NCI-H1436 treated with DMSO at 0.1 percent for 48 hours (cell line): Measurements from ENCODE around the gene ACTBL2.
"Not testable (repeated sequence)": the region's sequence is repeated elsewhere in the genome, so short reads cannot be mapped to it uniquely, and the experiment has no call there.

Source experiments
- DNase-seq: peaks from one replicate; lab custom pipeline; 2025; lab: John Stamatoyannopoulos, UW

Gene ACTBL2

DNA sequence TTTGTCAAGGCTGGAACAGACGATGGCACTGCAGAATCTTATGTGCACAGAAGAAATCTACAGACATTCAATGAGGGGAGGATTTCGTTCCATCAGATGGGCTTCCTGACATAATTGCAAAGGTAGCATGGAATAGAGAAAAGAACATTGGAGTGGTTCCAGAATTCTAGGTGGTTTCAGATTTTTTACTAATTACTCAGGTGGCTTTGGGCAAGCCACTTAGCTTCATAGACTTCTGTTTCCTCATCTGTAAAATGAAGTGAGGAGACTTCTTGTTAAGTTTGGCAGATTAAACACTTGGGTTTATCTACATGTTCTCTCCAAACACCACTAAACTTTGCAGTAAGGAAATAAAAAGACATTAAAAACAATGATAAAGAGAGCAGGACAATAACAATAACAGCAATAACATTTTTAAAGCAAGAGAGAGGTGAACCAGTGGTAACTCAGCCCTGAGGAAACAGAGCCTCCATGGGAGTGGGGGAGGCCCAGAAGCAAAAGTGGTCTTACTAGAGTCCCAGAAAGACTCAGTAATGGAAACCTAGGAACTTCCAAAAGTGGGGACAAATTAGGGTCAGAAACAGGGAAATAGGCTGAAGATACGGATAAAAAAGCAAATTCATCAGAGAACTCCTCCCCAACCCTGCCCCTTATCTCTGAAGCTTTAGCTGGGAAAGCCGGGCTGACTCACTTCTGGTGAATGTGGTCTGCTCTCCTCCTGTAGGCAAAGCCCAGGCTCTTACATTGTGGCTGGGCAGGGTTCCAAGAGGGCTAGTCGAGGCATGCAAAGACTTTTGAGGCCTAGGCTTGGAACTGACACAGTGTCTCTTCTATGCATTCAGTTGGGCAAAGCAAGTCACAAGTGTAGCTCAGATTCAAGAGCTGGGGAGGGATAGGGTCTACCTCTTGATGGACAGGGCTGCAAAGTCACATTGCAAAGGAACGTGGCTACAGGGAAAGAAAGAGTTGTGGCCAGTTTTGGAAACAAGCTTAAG lies 11.8 kb upstream of the ACTBL2 start:
- peak; percentile 57 for DNase-seq

DNA sequence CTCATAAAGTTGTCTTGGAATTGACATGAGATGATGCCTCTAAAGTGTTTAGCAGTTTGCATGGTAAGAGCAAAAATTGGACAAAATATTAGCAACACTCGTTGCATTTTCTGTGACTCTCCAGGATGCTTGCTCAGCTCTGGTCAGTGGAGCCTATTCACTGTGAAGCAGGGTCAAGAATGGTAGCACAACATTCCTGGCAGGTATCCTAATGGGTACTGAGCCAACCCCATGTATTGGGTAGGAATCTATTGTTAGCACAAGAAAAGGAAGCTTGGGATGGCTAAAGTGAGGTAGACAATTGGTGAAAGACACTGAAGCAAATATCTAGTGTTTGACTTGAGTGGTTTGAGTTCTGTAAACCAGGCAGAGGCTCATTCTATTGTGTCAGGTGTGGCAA lies 10.4 kb upstream of the ACTBL2 start:
- DNase-seq, result no peak

DNA sequence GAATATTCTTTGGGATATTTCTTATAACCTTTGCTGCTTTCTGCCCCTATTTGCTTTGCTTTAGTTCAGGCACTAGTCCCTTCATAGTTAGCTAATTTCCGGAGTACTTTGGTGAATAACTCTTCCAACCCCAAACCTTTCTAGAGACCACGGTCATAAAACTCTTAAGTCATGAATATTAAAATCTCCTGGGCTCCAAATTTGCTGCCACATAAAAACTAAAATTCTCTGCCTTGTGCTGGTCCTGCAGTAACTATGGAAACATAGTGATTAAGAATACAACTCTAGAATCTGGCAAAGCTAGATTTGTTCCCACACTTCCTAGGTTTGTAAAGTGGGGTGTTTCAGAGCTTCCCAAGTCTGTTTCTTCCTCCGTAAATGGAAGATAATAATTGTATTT lies 10.0 kb upstream of the ACTBL2 start:
- DNase-seq, result no peak

DNA sequence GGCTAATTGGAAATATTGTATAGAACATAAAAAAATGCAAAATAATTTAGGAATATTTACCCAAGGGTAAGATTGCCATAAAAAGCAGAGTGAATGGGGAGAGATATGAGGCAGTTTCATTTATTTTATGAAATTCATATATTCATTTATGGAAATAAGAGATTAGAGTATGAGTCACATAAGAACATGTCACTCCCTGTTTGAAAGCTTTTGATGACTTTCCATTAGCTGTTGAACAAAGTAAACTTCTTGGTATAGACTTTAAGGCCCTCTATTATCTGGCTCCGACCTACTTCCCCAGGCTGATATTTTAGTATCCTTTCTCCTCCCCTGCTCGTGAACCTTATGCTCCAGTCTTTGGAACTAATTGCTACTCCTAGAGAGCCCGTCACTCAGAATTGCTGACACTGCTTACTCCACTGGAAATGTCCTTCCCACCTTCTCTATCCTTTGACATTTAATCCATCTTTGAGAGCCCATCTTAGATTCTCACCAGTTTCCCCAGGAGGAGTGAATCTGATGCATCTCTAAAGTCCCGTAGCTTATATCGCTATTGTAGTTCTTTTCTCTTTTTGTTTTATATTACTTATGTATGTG lies 8.9 kb upstream of the ACTBL2 start:
- DNase-seq, result no peak

DNA sequence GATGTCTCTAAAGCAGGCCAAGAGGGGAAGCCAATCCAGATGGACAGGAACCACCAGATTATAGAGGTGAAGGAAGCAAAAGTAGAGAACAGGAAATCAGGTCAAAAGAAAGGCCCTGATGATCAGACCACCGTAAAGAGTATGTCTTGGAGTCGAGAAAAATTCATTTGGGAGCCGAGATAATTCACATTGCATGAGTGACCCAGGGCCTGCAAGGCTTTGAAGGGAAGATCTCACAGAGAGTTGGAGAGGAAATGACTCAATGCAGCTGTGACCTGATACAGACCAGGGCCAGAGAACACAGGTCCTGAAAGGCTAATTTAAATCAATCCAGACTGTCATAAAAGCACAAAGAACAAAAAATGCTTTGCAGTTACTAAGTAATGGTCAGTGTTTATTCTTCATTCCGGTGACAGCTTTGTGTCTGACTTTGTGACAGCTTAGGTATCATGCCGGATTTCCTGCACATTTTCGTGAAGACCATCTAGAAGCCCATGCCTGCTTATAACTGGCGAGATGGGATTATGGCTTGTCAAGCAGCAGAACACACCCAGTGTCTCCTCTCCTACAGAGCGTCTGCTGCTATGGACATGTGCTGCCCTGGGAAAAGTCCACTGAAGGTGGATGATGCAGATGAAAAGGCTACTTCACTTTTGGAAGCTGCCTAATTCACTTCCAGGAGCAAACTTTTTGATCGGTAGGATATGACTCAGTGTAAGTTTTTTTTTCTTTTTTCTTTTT lies 5.8 kb upstream of the ACTBL2 start:
- DNase-seq, result no peak

DNA sequence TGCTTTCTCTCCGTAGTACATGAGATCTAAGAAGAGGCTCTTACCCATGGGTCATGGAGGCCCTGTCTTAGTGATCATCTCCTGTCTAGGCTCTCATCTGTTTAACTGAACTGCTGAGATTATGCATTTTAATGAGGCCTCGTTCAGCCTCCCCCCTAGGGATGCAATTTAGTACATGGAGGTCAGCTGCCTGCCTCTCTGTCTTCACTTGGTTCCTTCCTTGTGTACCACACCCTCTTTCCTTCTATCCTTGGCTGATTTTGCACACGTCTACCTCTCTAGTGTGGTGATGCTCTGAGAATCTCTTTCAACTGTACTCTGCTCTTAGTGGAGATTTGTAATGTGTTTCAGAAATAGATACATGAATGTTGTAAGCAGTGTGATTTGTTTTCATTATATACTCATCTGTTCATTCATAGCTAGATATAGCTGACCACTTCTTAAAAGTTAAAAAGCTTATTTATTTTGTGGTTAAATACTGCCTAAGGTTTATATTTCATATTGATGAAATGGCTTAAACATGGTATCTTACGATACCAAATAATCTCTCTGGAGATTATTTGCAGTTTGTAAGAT lies 3.5 kb upstream of the ACTBL2 start:
- DNase-seq, result no peak

DNA sequence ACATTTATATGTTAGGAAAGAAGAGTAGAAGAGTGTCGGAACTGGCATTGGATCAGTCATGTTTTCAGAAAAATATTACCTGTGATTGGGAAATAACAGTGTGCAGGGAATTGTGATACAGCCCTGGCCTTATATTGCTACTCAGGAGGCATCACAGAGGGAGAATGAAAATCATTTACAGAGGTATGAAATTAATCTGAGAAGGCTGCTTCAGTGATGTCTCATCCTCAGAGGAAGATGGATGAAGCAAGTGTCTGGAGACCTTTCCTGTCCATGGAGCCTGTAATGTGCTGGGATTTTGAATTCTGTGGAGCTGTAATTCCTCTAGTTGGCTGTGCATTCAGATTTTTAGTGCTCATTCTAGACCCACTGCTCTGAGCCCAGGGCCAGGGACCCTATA lies 3.8 kb downstream of the ACTBL2 start:
- no peak for DNase-seq

DNA sequence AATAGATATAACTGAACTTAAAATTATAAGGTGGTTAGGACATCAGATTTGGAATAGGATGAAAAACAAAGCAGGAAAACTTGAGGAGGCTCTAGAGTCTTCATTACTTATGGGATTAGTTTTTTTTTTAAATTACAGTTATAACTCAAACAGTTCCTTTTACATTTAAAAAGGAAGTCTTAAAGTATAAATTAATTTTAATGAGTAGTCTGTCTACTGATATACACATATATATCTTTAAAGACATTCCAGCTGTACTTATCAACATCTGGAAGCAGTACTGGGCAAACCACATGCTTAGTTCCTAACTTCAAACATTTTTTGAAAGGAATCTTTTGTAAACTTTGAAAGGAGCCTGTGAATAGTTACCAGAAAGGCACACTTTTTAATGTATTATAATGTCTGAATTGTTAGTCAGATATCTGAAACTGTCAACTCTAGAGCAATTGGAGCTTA lies 6.0 kb downstream of the ACTBL2 start:
- DNase-seq, result no peak

DNA sequence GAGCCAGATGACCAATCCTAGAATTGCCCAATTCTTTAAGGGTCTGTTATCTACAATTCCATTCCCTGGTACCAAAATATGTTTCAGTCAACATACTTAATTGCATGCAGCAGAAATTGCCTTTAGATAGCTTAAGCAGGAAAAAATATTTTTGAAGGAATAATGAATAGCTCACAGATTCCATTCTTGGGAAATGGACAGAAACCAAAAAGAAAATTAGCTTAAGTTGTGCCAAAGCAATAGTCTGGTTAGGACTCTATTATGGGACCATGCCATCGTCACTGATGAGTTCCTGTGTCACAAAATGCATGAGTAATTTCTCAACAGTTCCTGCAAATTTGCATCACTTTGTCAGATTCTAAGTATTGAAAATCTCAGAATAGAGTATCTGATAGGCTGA lies 12.3 kb downstream of the ACTBL2 start:
- no peak for DNase-seq

DNA sequence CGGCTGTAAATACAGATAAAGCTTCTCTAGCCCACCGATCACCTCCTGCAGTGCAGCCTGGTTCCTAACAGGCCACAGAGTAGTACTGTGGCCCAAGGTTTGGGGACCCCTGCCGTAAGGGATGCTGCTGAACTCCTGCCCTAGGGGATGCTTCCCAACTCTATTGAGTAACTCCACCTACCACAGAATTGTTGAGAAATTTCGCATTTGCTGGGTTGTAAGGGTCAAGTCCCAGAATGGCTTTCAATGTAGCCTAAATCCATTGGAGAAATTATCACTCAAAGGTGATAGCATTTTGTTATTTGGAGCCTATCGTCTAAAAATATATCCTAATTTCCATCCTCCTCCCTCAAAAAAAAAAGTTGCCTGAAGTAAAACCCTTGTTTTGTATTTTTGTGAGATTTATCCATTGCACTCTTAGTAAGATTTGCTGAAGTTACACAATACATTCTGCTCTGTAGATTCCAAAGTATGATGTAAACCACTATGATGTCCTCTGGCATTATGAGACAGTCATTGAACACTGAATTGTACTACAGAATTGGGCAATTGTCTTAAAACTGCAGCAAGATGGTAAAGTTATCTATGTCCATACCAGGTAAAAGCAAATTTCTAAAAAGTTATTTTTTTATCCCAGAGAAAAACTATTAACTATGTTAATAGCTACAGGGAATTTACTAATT lies 14.0 kb downstream of the ACTBL2 start:
- no peak for DNase-seq

DNA sequence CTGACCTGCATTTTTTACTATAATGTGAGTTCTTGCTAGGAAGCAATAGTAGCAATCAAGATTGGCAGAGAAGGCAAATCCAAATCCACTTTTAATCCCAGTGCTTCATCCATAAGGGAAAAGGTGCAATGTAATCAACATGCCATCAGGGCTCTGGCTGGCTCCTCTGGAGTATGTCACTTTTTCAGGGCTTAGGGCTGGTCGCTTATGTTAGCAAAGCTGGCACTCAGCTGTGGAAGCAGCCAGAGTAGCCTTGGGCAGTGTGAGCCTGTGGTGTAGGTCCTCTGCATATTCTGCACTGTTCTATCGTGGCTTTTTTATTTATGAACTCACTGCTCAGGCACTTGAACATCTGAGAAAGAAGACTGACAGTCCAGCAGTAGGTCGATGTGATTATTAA lies 16.1 kb downstream of the ACTBL2 start:
- DNase-seq, result no peak

DNA sequence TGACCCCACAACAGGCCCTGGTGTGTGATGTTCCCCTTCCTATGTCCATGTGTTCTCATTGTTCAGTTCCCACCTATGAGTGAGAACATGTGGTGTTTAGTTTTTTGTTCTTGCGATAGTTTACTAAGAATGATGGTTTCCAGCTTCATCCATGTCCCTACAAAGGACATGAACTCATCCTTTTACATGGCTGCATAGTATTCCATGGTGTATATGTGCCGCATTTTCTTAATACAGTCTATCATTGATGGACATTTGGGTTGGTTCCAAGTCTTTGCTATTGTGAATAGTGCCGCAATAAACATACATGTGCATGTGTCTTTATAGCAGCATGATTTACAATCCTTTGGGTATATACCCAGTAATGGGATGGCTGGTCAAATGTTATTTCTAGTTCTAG lies 22.6 kb downstream of the ACTBL2 start:
- DNase-seq, result not testable (repeated sequence)

DNA sequence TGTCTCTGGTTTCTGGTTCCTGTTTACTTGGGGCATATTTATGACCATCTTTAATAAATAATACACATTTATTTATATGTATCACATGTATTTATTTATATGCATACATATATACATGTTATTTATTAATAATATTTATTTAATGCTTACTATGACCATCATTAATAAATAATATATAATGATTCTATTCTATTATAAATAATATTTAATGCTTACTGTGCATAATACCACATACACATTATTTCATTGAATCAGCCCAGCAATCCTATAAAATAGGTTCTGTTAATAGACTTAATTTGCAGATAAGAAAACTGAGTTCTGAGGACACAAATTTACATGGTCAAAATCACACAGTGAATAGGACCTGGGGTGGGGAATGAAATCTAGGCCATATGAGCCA lies 24.2 kb downstream of the ACTBL2 start:
- DNase-seq, result no peak

DNA sequence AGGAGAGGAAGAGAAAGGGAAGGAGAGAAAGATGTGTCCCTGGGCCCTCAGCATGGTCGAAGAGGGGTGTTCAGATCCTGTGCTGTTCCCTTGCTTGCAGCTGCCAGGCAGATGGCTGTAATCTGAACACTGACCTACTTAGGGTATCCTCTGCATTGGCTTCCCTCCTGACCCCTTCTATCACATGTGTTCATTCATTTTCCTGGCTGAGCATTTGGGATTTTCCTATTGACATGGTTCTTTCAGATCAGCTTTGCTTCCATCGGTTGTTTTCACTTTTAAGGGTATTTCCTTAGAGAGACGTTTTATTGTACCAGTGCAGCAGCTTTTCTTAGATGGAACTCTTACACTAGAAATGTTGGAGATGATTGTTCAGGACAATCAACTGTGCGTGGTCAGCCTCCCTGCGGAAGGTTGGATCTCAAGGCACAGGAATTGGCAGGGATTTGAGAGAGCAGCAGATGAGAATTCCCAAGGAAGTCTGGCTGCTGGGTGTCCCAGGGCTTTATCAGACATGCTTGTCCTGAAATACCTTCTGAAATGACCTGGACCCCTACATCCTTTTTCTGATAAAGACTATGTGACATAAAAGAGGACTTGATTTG lies 26.0 kb downstream of the ACTBL2 start:
- DNase-seq, result no peak

DNA sequence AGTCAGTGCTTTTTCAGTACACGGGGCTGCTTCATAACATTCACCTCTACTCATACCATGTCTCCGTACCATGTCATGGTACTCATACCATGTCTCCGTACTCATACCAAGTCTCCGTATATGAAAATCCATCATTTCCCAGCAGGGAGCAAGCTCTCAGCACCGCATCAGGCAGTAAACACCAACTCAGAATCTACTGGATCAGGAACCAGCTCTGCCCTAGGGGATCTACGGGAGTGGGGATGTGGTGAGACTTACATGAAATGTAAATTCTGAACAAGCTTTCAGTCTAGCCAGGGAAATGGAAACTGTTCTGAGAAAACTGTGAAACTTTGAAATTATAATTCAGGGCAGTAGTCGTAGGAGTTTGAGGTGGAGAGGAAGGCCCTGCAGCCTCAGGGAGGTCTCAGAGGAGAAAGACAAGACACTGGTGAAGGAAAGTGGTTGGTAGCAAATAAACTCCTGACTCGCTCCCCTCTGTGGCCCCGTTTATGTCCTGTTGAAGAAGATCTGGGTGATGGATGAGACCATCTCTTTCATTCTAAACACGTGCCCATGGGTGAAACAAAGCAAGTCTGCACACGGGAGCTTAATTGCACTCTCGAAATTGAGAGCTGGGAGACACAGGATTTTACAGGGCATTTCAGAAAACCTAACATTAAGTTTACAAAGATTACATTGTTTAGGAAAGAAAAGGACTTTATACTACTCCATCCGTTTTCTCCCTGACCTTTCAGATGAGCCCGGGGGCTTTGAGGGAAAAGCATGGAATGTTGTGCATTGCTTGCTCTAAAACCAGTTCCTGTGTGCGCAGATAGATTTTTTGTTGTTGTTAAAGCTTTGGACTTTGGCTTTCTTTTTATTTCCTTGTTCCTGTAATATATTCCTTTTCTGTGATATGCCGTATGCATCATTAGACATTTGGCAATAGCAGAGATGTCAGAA lies 26.8 kb downstream of the ACTBL2 start:
- DNase-seq, result no peak

DNA sequence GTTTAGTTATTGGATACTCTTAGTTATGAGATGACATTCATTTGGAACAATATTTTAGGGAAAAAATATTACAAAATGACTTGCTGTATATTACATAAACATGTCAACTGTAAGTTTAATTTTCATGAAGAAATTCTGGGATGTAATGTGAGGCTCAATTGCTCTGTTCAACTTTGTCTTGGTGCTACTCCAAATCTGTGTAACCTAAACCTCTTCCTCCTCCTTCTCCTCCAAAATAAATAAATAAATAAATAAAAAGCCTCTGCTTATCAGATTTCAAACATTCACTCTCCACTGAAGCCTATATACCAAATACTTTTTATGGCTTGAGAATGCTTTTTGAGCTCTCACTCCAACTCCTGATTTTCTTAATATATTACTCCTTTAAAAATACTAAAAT lies 27.7 kb downstream of the ACTBL2 start:
- DNase-seq, result no peak

DNA sequence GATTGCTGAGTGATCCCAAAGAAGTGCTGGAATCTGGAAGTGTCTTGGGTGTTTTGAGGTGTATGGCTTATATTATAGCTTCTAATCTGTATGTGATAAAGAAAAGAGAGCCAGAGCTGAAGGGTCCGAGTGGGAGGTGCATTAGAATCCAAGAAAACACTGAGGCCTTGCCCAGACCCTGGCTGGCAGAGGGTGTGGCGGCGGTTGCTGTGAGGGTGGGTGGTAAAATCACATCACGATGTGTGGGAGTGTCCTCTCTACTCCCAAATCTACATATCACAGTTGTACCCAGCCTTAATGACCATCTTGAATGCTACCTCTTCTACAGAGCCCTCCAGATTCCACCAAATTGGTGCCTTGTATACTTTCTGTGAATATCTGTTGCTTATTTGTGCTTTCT lies 28.9 kb downstream of the ACTBL2 start:
- no peak for DNase-seq

DNA sequence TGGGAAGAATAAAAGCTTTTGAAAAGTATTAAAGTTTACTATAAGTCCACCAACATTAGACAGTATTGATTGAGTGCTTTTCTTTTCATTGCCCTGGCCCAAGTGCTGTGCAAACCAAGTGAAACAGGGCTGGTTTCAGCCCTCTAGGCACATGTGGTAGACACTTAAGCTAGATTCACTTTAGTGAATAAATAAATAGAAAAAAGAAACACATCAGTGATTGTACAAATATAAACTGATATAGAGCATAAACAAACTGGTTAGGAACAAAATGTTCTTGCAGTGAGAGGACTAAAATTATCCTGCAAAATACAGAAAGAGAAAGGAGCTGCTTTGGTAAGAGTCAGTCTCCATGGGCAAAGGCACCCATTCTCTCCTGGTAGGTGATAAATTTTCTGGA lies 29.7 kb downstream of the ACTBL2 start:
- DNase-seq, result no peak

DNA sequence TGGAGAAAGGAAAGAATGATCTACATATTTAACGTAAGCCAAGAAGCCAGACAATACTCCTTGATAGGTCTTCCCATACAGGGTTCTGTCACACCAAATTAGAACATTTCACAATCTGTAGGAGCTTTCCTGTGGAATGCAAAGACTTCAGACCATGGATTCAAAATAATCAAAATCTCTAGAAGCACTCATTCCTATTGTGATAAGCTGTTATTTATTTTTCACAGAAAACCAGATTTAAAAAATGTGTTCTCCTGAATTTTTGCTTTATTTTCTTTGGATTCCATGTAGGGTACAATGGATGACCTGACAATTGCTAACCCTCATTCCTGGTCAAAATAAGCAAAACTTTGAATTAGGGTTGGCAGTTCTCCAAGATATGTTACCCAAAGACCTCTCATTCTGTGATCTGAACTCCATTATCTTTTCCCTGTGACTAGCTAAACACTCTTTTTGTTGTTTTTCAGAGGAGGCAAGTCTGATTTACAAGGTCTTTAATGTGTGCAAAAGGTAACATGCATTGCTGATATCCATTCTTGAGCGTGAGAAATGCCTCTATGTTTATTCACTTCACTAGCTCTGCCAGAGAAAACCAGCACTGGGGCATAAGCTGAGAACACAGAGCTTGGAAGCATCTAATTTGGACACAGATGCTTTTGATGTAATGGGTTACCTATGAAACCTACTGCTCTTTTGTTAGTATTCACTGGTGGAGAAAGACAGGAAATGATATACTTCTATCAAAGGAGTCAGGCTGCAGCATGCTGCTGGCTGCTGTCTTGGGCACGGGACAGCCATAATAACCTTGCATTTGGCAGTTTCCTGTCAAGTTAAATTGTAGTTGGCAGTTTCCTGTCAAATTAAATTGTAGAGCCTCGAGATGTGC lies 31.4 kb downstream of the ACTBL2 start:
- peak; percentile 88 for DNase-seq
